ENCODE data around the gene PCDHA10. TPM values are rescaled to one million over a fixed set of nuclear protein-coding genes. Genes with fewer than 3 reads are reported as not detected.

The PCDHA10 gene
- total and polyA plus RNA-seq, 2 of the 13 experiments (the other 11 are each of a cell fraction or from before 2014, with no cell fraction given) = 0.01 to 0.02 TPM

- H3K36me3 ChIP-seq (replicated peaks in 1 of 2; ENCODE audit: control insufficient read depth in 1 of 2, insufficient read depth in 2 of 2, low read length in 2 of 2) = no peaks in the 10 kb centered on the region
- CTCF ChIA-PET (ENCODE audit: low intra/inter-chr PET ratio, low total read pairs) = interaction anchor here (2.4 kb wide), 1 partner anchor 200 kb away, joined by 37 read pairs; no protein-coding TSS in a partner anchor
- H3K4me1 ChIP-seq (ENCODE audit: insufficient read depth, low read length) = no peaks in the 10 kb centered on the region
- H3K9me3 ChIP-seq (ENCODE audit: low read length) = no peaks in the 10 kb centered on the region
- no peak within 1 kb of the TSS for H3K27ac ChIP-seq (ENCODE audit: extremely low read length, insufficient read depth, low read length)
- no peaks in the 10 kb centered on the region for H3K79me2 ChIP-seq (ENCODE audit: insufficient read depth, low read length)
- intact Hi-C loops (cut with micrococcal nuclease; ENCODE audit: unreplicated experiment) = loop anchor here (1.0 to 2.0 kb wide), 2 partner anchors 28 to 200 kb away; partner anchors contain the start of gene PCDHA11
- POLR2A ChIA-PET = no interaction called here
- peak; percentile 89 for ATAC-seq
- BruUV-seq (replicated peaks) = no TSS peak
- WGBS (ENCODE audit: low lambda C conversion rate) = 30% methylated on average over 30 of the region's 47 CpGs
- no peak within 1 kb of the TSS for H3K9ac ChIP-seq (ENCODE audit: insufficient read depth, low read depth, low read length)
- no peaks in the 10 kb centered on the region for H3K27me3 ChIP-seq (ENCODE audit: control insufficient read depth in 1 of 2, insufficient read depth in 2 of 2, low read length in 2 of 2)
- no peaks in the 10 kb centered on the region for H4K20me1 ChIP-seq (ENCODE audit: insufficient read depth, low read length)
- peak within 1 kb of the TSS; percentile 42; the same call in 1 of the 2 replicates for H3K4me2 ChIP-seq (ENCODE audit: low read depth, low read length)
- peak within 1 kb of the TSS in 2 of 3 experiments; percentile 28 to 49; a peak in 3 of 6 replicates for H3K4me3 ChIP-seq (replicated peaks in 1 of 3; ENCODE audit: insufficient read depth in 1 of 3, low read depth in 2 of 3, low read length in 3 of 3)
- FAIRE-seq = peak; percentile 76
- peak; percentile 48 for DNase-seq (ENCODE audit: low spot score)
- in situ Hi-C loops (cut with HindIII; ENCODE audit: extremely low pct_ligation_motif_present, low pct_unique_long_range_greater_than_20kb) = no loop called here
- no peak within 1 kb of the TSS for H2AFZ ChIP-seq (ENCODE audit: low read length)
- TF ChIP-seq RBFOX2 (IDR thresholded peaks at IDR 0.05; ENCODE audit: low read depth, low read length) (no peak), CEBPG (CRISPR knock-in tag; IDR thresholded peaks at IDR 0.05) (0 out of 2 replicates have a peak, but pooled peaks have one; percentile 20), GABPB1 (CRISPR knock-in tag; IDR thresholded peaks at IDR 0.05) (peak; percentile 47; the same call in 1 of the 2 replicates), HOXA3 (CRISPR knock-in tag; IDR thresholded peaks at IDR 0.05) (0 out of 2 replicates have a peak, but pooled peaks have one; percentile 10), CTCF (CRISPR knock-in tag; IDR thresholded peaks at IDR 0.05) (peak; percentile 65), FIP1L1 (IDR thresholded peaks at IDR 0.05; ENCODE audit: borderline replicate concordance, insufficient read depth, low read depth, low read length) (no peak), GABPA (IDR thresholded peaks at IDR 0.05; ENCODE audit: low read depth, low read length) (no peak), GABPA (CRISPR knock-in tag; IDR thresholded peaks at IDR 0.05; ENCODE audit: low read depth) (peak; percentile 42; the same call in 1 of the 2 replicates), ELF1 (CRISPR knock-in tag; IDR thresholded peaks at IDR 0.05) (0 out of 2 replicates have a peak, but pooled peaks have one; percentile 21), TCF12 (IDR thresholded peaks at IDR 0.05) (no peak), TCF12 (CRISPR knock-in tag; IDR thresholded peaks at IDR 0.05) (no peak), XBP1 (CRISPR knock-in tag; IDR thresholded peaks at IDR 0.05) (no peak), ZNF24 (IDR thresholded peaks at IDR 0.05) (no peak), ZNF350 (CRISPR knock-in tag; IDR thresholded peaks at IDR 0.05; ENCODE audit: borderline replicate concordance, low read depth) (peak; percentile 43; the same call in 1 of the 2 replicates), CBX2 (IDR thresholded peaks at IDR 0.05; ENCODE audit: low read depth, low read length) (no peak), CBX2 (CRISPR knock-in tag; IDR thresholded peaks at IDR 0.05; ENCODE audit: low read depth) (no peak), HMGXB4 (CRISPR knock-in tag; IDR thresholded peaks at IDR 0.05; ENCODE audit: borderline replicate concordance in 1 of 2, low read depth in 1 of 2) (0 out of 4 replicates have a peak, but pooled peaks of 1 of the 2 experiments have one; percentile 38), STAG1 (CRISPR knock-in tag; IDR thresholded peaks at IDR 0.05) (peak; percentile 59), HNF4A (CRISPR knock-in tag; IDR thresholded peaks at IDR 0.05) (peak; percentile 29; the same call in 1 of the 2 replicates), ZNF264 (CRISPR knock-in tag; IDR thresholded peaks at IDR 0.05) (no peak), XRCC5 (optimal IDR thresholded peaks at IDR 0.05; ENCODE audit: low read length) (peak; percentile 48), EED (CRISPR knock-in tag; IDR thresholded peaks at IDR 0.05) (no peak)
Observed at GRCh38 chr5:140840978-140841962, 14.4 kb upstream of the PCDHA10 start, which contains the start of gene PCDHA8. PCDHA8 (plus strand) TSS chr5:140841187; CDS start chr5:140841322, 135 bp downstream.
